Trophoblast cell (in vitro differentiated cells and primary cell): ENCODE data around the gene TM9SF1.

Experiments
- DNase-seq, 2 donors: peaks; one replicate each; pipeline ENCODE4 v3.0.0-alpha.2; 2016
- H2AFZ ChIP-seq: 2 replicates; pipeline ENCODE4 v1.6.1; 2013; ENCODE audit warnings: low read length, moderate library complexity, mild to moderate bottlenecking; ENCODE audit not compliant: insufficient read depth, poor library complexity
- H2AK5ac ChIP-seq: 2 replicates; pipeline ENCODE4 v1.6.1; 2013; ENCODE audit warnings: mild to moderate bottlenecking, low read length
- H2BK120ac ChIP-seq: 2 replicates; pipeline ENCODE4 v1.6.1; 2013; ENCODE audit warnings: low read length, mild to moderate bottlenecking, moderate library complexity; ENCODE audit not compliant: insufficient read depth, poor library complexity
- H2BK12ac ChIP-seq: 2 replicates; pipeline ENCODE4 v1.6.1; 2013; ENCODE audit warnings: mild to moderate bottlenecking, low read length, moderate library complexity
- H2BK5ac ChIP-seq: 2 replicates; pipeline ENCODE4 v1.6.1; 2013; ENCODE audit warnings: low read length, low read depth, moderate library complexity, mild to moderate bottlenecking; ENCODE audit not compliant: poor library complexity
- H3K14ac ChIP-seq: 2 replicates; pipeline ENCODE4 v1.6.1; 2013; ENCODE audit warnings: mild to moderate bottlenecking, low read length
- H3K18ac ChIP-seq: 2 replicates; pipeline ENCODE4 v1.6.1; 2013; ENCODE audit warnings: mild to moderate bottlenecking, low read length
- H3K23ac ChIP-seq: 2 replicates; pipeline ENCODE4 v1.6.1; 2013; ENCODE audit warnings: low read length
- H3K27ac ChIP-seq: 2 replicates; pipeline ENCODE4 v1.5.1; 2013; ENCODE audit warnings: low read depth, mild to moderate bottlenecking, inconsistent platforms, low read length, moderate library complexity
- H3K27me3 ChIP-seq: 2 replicates; pipeline ENCODE4 v1.6.1; 2013; ENCODE audit warnings: inconsistent platforms, mild to moderate bottlenecking, low read length, moderate library complexity; ENCODE audit not compliant: insufficient read depth
- H3K36me3 ChIP-seq, 2 experiments: 1 replicate in 1 of 2; 2 replicates in 1 of 2; pipeline ENCODE4 v1.6.1; 2013; ENCODE audit warnings: low read length in 2 of 2, mild to moderate bottlenecking in 2 of 2, moderate library complexity in 1 of 2; ENCODE audit not compliant: insufficient read depth in 2 of 2, control insufficient read depth in 1 of 2
- H3K4ac ChIP-seq: 2 replicates; pipeline ENCODE4 v1.6.1; 2013; ENCODE audit warnings: low read depth, mild to moderate bottlenecking, low read length, moderate library complexity
- H3K4me1 ChIP-seq, 2 experiments: 1 replicate in 1 of 2; 2 replicates in 1 of 2; pipeline ENCODE4 v1.6.1; 2013; ENCODE audit warnings: low read length in 2 of 2, mild to moderate bottlenecking in 2 of 2, moderate library complexity in 1 of 2; ENCODE audit not compliant: insufficient read depth in 2 of 2, control insufficient read depth in 1 of 2
- H3K4me2 ChIP-seq: 2 replicates; pipeline ENCODE4 v1.6.1; 2013; ENCODE audit warnings: inconsistent platforms, mild to moderate bottlenecking, low read length, moderate library complexity
- H3K4me3 ChIP-seq: 2 replicates; pipeline ENCODE4 v1.5.1; 2013; ENCODE audit warnings: mild to moderate bottlenecking, low read depth, low read length, inconsistent platforms
- H3K79me1 ChIP-seq: one replicate; pipeline ENCODE4 v1.6.1; 2013; ENCODE audit warnings: low read length
- H3K79me2 ChIP-seq: 2 replicates; pipeline ENCODE4 v1.6.1; 2013; ENCODE audit warnings: low read length, mild to moderate bottlenecking; ENCODE audit not compliant: control insufficient read depth, insufficient read depth, poor library complexity
- H3K9ac ChIP-seq: 2 replicates; pipeline ENCODE4 v1.6.1; 2013; ENCODE audit warnings: mild to moderate bottlenecking, low read length
- H3K9me3 ChIP-seq: 2 replicates; pipeline ENCODE4 v1.6.1; 2013; ENCODE audit warnings: low read depth, mild to moderate bottlenecking, control low read depth, inconsistent platforms, low read length; ENCODE audit not compliant: insufficient read depth
- H4K12ac ChIP-seq: 2 replicates; pipeline ENCODE4 v1.6.1; 2013; ENCODE audit warnings: low read depth, mild to moderate bottlenecking, low read length, moderate library complexity
- H4K8ac ChIP-seq: 2 replicates; pipeline ENCODE4 v1.6.1; 2013; ENCODE audit warnings: low read depth, mild to moderate bottlenecking, low read length, moderate library complexity
- H4K91ac ChIP-seq: one replicate; pipeline ENCODE4 v1.6.1; 2013; ENCODE audit warnings: low read depth, mild to moderate bottlenecking, low read length, moderate library complexity
- WGBS: extraction: QIAGEN DNeasy Blood & Tissue Kit; methylation state at CpG from one replicate; pipeline ENCODE4 v1.1.7; 2013; ENCODE audit warnings: missing lambda C conversion rate; ENCODE audit not compliant: insufficient read length, insufficient coverage; ENCODE audit errors: extremely low coverage; 5-methylcytosine and 5-hydroxymethylcytosine counted together

Gene TM9SF1

GRCh38 chr14:24213866-24214662, 18.8 kb upstream of the TM9SF1 start:
- Histone ChIP-seq H2BK5ac (no peak overlapping the region), H3K18ac (no peak overlapping the region), H2AFZ (no peak overlapping the region), H3K4ac (no peak overlapping the region), H3K79me2 (peaks cover 3% of the 10 kb centered on the region), H3K27me3 (no peaks in the 10 kb centered on the region), H3K27ac (peak overlapping the region; percentile 5), H4K8ac (peak overlapping the region; percentile 81), H4K91ac (peak overlapping the region; percentile 26), H3K4me3 (no peak overlapping the region), H3K9me3 (no peaks in the 10 kb centered on the region), H2AK5ac (no peak overlapping the region), H2BK120ac (no peak overlapping the region), H3K36me3 (peaks cover 14 to 28% of the 10 kb centered on the region in 2 experiments), H3K23ac (no peak overlapping the region), H3K9ac (peak overlapping the region; percentile 1), H4K12ac (peak overlapping the region; percentile 22), H3K4me2 (peak overlapping the region; percentile 53), H3K14ac (no peak overlapping the region), H3K79me1 (peaks cover 8% of the 10 kb centered on the region), H3K4me1 (peaks cover 0 to 2% of the 10 kb centered on the region in 2 experiments), H2BK12ac (no peak overlapping the region)
- no CpG with 5 or more reads among the region's 7 CpGs for WGBS
- DNase-seq: no peak

GRCh38 chr14:24212924-24213865, 18.0 kb upstream of the TM9SF1 start, which contains the start of gene CHMP4A:
CHMP4A (minus strand) TSS chr14:24213488; CDS start chr14:24213439, 49 bp downstream.
- Histone ChIP-seq H4K12ac (peak within 1 kb of the TSS; percentile 76), H3K9ac (peak within 1 kb of the TSS; percentile 82), H3K23ac (no peak within 1 kb of the TSS), H2AK5ac (no peak within 1 kb of the TSS), H2BK12ac (no peak within 1 kb of the TSS), H3K36me3 (peaks cover 14 to 27% of the 10 kb centered on the region in 2 experiments), H3K4ac (peak within 1 kb of the TSS; percentile 42), H3K4me2 (peak within 1 kb of the TSS; percentile 53), H3K9me3 (no peaks in the 10 kb centered on the region), H3K79me2 (peaks cover 3% of the 10 kb centered on the region), H4K91ac (peak within 1 kb of the TSS; percentile 75), H3K4me1 (peaks cover 0 to 2% of the 10 kb centered on the region in 2 experiments), H3K4me3 (peak within 1 kb of the TSS; percentile 77), H2BK5ac (peak within 1 kb of the TSS; percentile 86), H3K27me3 (no peaks in the 10 kb centered on the region), H2AFZ (peak within 1 kb of the TSS; percentile 56), H3K79me1 (peaks cover 8% of the 10 kb centered on the region), H3K27ac (peak within 1 kb of the TSS; percentile 97), H3K14ac (peak within 1 kb of the TSS; percentile 73), H3K18ac (peak within 1 kb of the TSS; percentile 78), H4K8ac (peak within 1 kb of the TSS; percentile 89), H2BK120ac (peak within 1 kb of the TSS; percentile 62)
- DNase-seq: peak; percentile 97
- WGBS: no CpG with 5 or more reads among the region's 53 CpGs

GRCh38 chr14:24211311-24211710, 16.1 kb upstream of the TM9SF1 start:
- H3K9me3 ChIP-seq: no peaks in the 10 kb centered on the region
- H2AK5ac ChIP-seq: no peak overlapping the region
- no peak overlapping the region for H2BK12ac ChIP-seq
- H2BK5ac ChIP-seq: no peak overlapping the region
- H3K27ac ChIP-seq: no peak overlapping the region
- H3K79me1 ChIP-seq: peaks cover 8% of the 10 kb centered on the region
- peaks cover 24 to 35% of the 10 kb centered on the region in 2 experiments for H3K36me3 ChIP-seq
- H4K8ac ChIP-seq: no peak overlapping the region
- no peaks in the 10 kb centered on the region for H3K27me3 ChIP-seq
- peaks cover 3 to 6% of the 10 kb centered on the region in 2 experiments for H3K4me1 ChIP-seq
- no peak overlapping the region for H3K23ac ChIP-seq
- H3K18ac ChIP-seq: no peak overlapping the region
- no peak for DNase-seq
- no CpG with 5 or more reads among the region's 6 CpGs for WGBS
- no peak overlapping the region for H4K91ac ChIP-seq
- no peak overlapping the region for H3K14ac ChIP-seq
- H2BK120ac ChIP-seq: no peak overlapping the region
- no peak overlapping the region for H3K4ac ChIP-seq
- no peak overlapping the region for H4K12ac ChIP-seq
- peaks cover 3% of the 10 kb centered on the region for H3K79me2 ChIP-seq
- H3K4me3 ChIP-seq: no peak overlapping the region
- no peak overlapping the region for H3K9ac ChIP-seq
- H3K4me2 ChIP-seq: no peak overlapping the region
- H2AFZ ChIP-seq: no peak overlapping the region

GRCh38 chr14:24207625-24208024, 12.4 kb upstream of the TM9SF1 start:
- no CpG with 5 or more reads among the region's 2 CpGs for WGBS
- DNase-seq: peak; percentile 7 to 62
- Histone ChIP-seq H4K8ac (no peak overlapping the region), H2BK12ac (no peak overlapping the region), H3K79me2 (no peaks in the 10 kb centered on the region), H3K4me2 (no peak overlapping the region), H3K4ac (no peak overlapping the region), H4K12ac (no peak overlapping the region), H3K4me1 (peaks cover 3 to 4% of the 10 kb centered on the region in 2 experiments), H3K79me1 (no peaks in the 10 kb centered on the region), H3K9ac (no peak overlapping the region), H3K27me3 (no peaks in the 10 kb centered on the region), H4K91ac (no peak overlapping the region), H3K23ac (no peak overlapping the region), H3K9me3 (no peaks in the 10 kb centered on the region), H3K4me3 (no peak overlapping the region), H2AK5ac (no peak overlapping the region), H2BK120ac (no peak overlapping the region), H3K27ac (no peak overlapping the region), H3K36me3 (peaks cover 31 to 50% of the 10 kb centered on the region in 2 experiments), H2AFZ (no peak overlapping the region), H3K18ac (no peak overlapping the region), H3K14ac (no peak overlapping the region), H2BK5ac (no peak overlapping the region)
